SH-SY5Y (cell line): ENCODE results near the gene MRM3.

ENCODE experiments used
- GATA2 ChIP-seq: IDR thresholded peaks from 2 replicates; pipeline ENCODE4 v1.6.1; 2011; ENCODE audit warnings: mild to moderate bottlenecking, low read depth, low read length
- GATA3 ChIP-seq: IDR thresholded peaks from 2 replicates; pipeline ENCODE4 v1.6.1; 2011; ENCODE audit warnings: low read depth, mild to moderate bottlenecking, low read length, moderate library complexity

- TF ChIP-seq GATA2 (no peak), GATA3 (no peak)
Observed at GRCh38 chr17:742147-742793, 39.9 kb upstream of the MRM3 start.
